ENCODE measurements around the gene WDFY4.
"Not testable (repeated sequence)": the region's sequence is repeated elsewhere in the genome, so short reads cannot be mapped to it uniquely, and the experiment has no call there.

The WDFY4 gene, protein sequence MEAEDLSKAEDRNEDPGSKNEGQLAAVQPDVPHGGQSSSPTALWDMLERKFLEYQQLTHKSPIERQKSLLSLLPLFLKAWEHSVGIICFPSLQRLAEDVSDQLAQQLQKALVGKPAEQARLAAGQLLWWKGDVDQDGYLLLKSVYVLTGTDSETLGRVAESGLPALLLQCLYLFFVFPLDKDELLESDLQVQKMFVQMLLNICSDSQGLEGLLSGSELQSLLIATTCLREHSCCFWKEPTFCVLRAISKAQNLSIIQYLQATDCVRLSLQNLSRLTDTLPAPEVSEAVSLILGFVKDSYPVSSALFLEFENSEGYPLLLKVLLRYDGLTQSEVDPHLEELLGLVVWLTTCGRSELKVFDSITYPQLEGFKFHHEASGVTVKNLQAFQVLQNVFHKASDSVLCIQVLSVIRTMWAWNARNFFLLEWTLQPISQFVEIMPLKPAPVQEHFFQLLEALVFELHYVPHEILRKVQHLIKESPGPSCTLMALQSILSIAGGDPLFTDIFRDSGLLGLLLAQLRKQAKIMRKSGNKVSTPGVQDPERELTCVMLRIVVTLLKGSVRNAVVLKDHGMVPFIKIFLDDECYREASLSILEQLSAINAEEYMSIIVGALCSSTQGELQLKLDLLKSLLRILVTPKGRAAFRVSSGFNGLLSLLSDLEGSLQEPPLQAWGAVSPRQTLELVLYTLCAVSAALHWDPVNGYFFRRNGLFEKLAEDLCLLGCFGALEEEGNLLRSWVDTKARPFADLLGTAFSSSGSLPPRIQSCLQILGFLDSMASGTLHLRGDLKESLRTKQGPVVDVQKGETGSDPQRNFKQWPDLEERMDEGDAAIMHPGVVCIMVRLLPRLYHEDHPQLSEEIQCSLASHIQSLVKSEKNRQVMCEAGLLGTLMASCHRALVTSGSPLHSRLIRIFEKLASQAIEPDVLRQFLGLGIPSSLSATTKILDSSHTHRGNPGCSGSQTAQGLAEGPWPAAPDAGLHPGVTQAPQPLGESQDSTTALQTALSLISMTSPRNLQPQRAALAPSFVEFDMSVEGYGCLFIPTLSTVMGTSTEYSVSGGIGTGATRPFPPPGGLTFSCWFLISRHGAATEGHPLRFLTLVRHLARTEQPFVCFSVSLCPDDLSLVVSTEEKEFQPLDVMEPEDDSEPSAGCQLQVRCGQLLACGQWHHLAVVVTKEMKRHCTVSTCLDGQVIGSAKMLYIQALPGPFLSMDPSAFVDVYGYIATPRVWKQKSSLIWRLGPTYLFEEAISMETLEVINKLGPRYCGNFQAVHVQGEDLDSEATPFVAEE (N-terminal part only)

DNA sequence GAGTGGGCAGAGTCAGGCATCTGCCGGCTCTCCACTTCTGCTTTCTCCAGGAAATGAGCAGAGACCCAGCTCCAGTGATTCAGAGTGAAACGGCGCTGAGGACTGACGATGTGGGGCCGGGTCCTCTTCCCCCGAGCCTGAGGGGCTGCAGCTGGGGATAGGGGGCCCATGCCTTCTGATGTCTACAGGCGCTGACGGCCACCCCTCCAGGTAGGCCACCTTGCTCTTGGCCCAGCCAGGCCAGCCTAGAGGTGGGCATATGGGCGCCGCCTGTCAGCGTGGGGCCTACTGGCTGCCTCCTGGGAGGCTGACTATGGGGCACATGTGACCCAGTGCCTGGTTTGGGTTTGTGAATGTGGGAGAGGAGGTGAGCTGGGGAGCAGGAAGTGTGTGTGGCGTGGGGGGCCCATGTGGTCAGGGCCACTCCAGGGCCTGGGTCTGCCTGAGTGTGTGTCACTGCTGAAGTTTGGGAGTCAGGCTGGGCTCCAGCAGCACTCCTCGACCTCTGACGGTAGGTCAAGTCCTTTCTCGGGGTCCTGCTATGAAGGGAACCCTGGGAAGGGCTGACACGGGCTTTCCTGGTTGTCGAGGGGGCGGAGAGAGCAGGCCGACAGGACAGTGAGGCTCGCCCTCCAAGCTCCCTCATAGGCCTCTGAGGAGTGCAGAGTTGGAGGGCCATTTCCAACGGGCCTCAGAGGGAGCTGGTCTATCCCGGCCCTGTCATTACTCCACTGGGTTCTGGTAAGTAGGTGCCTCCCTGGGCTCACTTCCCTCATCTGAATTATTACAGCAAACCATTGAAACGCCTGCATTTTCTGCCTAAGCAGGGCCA, at the start of gene WDFY4:
WDFY4 (plus strand) TSS at position 82 of the 832 bp plus-strand sequence. CDS start 24,860 bp downstream, outside the sequence.
- no peak for DNase-seq (ENCODE audit: low read depth)

DNA sequence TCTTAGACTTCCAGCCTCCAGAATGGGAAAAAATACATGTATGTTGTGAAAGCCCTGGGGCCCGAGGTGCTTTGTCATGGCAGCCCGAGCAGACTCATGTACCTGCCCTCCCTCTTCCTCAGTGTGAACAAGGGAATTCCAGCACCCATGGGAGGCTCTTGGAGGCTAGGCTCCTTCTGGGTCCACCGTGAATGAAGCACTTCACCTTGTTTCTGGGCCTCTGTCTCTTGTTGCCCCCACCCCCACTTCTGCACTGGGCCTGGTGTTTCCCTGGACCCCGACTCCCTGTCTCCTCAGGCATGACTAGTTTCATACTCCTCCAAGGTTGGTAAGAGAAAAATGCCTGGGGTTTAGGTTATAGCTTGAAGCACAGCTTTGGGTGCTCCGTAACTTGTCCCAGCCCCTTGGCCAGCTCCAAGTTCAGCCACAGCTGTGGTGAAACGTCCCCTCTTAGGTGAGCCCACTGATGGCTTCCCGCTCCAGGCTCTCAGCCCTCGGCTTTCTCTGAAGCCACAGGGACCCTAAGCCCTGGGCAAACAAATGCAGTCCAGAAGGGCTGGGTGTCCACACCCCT, 49.6 kb upstream of the WDFY4 start:
- DNase-seq (ENCODE audit: low read depth) = no peak

DNA sequence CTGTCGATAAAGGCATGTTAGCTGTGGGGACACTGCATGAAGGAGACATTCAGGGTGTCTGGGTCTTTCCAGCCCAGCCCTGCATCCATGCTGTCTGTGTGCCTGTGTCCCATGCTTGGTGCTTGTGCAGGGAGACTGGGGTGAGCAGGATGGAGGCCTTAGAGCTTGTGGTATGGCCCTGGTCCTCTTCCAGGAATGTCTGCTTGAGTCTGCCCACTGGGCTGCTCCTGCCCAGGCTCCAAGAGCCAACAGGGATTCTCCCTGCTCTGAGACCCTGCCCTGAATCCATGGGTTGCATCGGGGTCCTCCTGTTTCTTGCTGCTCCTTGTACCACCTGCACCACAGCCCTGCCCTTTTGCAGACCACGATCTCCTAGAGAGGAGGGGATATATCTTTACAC, 48.4 kb upstream of the WDFY4 start:
- no peak for DNase-seq (ENCODE audit: low read depth)

DNA sequence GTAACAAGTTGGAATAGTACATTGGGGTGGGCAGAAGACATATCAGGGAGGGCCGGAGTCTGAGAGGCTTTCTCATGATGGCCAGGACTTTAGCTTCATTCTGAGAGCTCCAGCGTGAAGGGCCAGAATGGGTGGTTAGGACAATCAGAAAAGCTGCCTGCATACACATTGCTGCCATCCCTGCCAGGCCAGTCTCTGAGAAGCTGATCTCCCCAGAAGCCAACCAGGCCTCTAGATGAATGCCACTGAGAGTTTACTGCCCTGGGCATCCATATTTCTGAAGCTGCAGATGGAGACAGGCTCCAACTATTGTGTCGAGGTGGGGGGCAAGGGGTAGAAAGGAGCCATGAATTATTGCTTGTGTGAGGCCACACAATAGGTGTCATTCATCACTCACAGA, 47.8 kb upstream of the WDFY4 start:
- no peak for DNase-seq (ENCODE audit: low read depth)

DNA sequence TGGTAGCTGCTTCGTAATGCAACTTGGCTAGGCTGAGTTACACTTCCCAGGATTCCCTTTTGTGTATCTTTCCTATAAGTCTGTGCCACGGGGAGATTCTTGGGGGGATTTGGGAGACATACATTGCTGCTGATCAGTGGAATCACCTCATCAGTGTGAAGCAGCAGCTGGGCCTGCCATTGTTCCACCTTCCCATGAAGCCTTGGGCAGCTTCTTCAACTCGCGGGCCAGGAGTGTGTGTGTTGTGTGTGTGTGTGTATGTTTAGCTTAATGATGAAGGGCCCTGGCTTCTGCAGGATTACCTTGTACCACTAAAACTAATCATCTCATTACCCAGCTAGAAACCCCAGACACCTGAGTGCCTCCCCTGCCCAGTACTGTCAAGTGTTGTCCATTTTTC, 46.5 kb upstream of the WDFY4 start:
- DNase-seq (ENCODE audit: low read depth) = no peak

DNA sequence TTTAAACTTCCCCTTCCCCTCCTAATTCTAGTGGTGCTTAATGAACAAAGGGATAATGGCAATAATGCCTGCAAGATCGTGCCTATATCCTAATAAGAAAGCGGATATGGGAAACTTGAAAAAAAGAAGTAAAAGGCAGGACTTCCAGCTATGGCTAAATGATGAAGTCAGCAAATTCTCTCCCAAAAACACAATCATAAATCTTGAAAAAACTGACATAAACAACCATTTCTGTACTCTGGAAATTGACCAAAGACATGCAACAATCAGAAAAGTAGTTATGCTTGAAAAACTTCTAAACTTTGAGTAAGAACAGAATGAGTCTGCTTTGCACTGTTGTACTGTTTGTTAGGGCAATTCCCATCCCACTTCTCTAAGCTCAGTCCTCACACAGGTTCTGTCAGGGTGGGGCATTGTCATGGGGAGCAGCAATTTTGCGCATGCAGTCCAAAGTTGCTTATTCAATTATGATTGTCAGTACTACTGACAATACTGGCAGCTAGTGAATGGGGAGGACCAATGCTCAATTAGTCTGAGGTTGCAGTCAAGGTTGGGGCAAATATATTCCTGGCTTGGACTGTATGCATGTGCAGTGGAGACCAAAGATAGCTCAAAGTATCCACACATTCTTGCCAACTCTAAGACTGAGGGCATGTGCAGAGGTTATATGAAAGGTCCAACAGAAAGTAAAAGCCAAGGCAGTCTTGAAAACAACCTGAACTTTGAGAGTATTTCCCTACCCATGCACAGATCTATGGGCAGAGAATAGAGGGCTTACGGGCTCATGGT, 45.7 kb upstream of the WDFY4 start:
- no peak for DNase-seq (ENCODE audit: low read depth)

DNA sequence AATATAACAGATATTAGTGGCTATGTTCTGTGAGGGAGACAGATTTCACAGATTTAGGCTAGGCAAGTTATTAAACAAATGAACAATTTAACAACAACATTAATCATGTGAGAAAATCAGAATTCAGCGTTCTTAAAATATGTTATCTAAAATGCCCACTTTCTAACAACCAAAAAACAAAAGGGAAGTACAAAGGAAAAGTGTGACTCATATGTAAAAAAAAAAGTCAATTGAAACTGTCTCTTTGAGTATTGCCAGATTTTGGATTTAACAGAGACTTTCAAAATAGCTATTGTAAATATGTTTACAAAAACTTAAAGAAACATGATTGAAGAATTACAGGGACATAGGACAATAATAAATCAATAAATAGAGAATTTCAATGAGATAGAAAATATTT, 45.0 kb upstream of the WDFY4 start:
- DNase-seq (ENCODE audit: low read depth) = no peak

DNA sequence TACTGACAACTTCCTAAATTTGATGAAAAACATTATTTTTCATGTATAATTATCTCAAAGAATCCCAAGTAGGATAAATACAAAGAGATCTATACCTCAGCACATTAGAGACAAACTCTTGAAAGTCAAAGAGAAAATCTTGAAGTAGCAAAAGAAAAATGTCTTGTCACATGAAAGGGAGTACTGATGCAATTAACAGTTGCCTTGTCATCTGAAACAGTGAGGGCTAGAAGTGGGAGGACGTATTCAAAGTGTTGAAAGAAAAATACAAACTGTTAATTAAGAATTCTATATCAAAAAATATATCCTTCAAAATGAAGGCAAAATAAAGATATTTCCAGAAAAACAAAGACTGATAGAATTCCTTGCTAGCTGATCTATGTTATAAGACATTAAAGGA, 44.3 kb upstream of the WDFY4 start:
- no peak for DNase-seq (ENCODE audit: low read depth)

DNA sequence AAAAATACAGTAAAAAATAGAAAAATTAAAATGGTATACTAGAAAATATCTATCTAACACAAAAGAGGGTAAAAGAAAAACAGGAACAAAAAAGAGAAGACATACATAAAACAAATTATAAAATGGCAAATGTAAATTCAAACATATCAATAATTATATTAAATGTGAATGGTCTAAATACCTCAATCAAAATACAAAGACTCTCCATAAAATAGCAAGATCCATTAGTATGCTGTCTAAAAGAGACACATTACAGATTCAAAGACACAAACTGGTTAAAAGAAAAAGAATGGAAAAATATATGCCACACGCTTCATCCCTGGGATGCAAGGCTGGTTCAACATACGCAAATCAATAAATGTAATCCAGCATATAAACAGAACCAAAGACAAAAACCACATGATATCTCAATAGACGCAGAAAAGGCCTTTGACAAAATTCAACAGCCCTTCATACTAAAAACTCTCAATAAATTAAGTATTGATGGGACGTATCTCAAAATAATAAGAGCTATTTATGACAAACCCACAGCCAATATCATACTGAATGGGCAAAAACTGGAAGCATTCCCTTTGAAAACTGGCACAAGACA, 43.5 kb upstream of the WDFY4 start:
- not testable (repeated sequence) for DNase-seq (ENCODE audit: low read depth)

DNA sequence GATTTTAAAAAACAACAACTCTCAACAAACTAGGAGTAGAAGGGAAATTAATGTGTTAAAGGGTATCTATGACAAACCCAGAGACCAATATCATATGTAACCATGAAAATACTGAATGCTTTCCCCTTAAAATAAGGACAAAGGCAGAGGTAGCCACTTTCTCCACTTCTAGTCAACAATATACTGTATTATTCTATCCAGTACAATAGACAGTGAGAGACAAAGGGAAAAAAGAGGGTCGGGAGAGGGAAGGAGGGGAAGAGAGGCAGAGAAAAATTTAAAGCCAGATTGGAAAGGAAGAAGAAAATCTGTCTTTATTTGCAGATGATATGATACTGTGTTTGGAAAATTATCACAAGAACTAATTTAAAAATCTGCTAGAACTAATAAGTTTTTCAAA, 39.1 kb upstream of the WDFY4 start:
- no peak for DNase-seq (ENCODE audit: low read depth)

DNA sequence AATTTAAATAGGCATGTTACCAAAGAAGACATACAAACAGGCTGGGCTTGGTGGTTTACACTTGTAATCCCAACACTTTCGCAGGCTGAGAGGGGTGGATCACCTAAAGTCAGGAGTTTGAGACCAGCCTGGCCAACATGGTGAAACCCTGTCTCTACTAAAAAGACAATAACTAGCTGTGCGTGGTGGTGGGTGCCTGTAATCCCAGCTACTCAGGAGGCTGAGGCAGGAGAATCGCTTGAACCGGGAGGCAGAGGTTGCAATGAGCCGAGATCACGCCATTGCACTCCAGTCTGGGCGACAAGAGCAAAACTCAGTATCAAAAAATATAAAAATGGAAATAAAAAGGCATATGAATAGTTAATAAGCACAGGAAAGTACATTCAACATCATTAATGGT, 37.6 kb upstream of the WDFY4 start:
- DNase-seq (ENCODE audit: low read depth) = not testable (repeated sequence)

DNA sequence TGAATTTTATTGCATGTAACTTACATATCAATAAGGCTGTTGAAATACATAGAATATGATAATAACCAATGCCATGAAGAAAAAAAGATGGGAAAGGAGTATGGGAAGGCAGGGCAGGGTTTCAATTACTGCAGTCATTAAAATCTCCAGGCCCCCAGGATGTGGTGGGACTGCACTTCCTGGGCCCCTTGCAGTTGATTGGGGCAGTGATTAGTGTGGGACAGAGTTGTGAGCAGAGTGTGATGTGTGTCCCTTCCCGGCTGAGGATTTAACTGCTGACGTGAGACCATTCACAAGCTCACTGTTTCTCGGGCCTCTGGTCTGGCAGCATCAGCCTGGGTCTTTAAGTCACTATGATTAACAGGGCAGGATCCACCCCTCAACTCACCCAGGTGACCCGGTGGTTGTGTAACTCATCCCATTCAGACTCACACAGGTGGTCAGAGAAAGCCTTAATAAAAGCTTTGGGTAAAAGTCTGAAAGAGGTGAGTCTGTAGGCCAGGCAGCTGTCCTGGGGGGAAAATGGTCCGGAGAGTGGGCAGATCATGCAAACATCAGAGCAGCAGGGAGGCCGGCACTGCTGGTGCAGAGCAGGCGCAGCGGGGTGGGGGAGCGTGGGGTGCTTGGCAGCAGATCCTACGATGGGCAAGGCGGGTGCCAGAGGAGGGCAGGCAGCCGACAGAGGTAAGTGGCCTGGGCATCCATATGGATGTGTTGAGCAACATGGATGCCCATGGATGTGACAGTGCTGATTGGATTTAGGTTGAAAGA, 36.3 kb upstream of the WDFY4 start:
- DNase-seq (ENCODE audit: low read depth) = no peak

DNA sequence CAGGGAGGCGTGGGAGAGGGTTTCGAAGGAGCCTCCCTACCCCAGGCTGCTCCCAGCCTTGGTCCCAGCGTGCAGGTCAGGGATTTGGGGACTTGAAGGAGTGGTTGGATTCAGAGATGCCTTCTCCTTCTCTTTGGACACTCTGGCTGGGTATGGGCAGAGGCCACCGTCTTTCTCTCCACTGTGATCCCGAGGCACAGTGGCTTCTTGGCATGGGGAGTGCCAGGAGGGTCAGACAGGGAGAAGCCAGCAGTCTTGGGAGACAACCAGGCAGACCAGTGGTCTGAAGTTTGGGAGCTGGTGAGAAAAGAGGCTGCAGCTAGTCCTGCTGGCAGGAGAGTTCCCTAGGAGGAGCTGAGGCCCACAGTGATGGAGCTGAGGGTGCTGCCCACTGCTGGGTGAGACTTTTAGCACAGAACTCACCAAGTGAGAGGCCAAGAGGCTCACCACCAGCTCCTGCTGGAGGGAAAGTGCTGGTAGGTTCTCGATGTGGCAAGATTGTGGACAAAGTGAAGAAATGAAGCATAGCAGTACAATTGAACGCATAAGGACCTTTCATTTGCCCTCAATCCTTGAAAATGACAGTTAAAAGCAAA, 35.2 kb upstream of the WDFY4 start:
- DNase-seq (ENCODE audit: low read depth) = no peak

DNA sequence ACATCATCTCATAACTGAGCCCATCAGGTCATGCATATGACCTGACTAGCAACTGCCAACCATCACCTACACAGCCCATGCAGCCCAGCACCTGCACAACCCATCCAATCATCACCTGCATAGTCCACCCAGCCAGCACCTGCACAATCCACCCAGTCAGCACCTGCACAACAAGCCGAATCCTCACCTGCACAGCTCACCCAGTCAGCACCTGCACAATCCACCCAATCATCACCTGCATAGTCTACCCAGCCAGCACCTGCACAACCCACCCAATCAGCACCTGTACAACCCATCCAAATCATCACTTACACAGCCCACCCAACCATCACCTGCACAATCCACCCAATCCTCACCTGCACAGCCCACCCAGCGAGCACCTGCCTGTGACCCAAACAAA, 33.4 kb upstream of the WDFY4 start:
- no peak for DNase-seq (ENCODE audit: low read depth)

DNA sequence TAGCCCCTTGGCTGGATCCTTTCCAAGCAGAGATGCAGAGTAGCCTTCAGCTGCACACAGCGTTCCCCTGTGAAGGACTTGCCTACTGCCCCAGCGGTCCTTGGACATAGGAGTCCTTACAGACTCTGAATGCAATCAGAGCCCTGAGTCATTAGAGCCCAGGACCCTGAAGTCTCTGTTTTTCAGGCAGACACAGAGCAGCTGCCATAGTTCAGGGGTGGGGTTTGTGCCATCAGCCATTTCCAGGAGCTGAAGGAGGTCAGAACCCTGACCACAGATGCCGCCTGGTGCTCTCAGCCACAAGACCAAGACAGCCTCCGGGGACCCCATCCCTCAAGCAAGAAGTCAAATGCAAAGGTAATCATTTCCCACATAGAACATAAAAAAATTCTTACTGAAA, 32.8 kb upstream of the WDFY4 start:
- no peak for DNase-seq (ENCODE audit: low read depth)

DNA sequence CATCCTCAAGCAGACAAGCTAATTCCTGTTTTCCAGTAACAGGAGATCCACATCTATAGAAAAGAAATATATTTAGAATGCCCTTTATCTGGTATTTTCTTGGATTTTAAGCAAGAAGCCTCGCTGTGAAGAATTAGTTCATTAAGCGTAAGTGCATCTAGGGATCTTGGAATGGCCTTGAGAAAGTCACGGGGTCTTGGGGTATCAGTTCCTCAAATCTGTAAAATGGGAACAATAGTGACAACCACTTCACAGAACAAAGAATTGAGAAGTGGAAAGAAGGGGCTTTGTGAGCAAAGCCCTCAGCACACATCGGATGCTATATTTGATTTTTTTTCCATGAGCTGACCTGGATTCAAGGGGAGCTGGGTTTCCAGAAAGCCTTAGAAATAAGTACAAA, 32.3 kb upstream of the WDFY4 start:
- no peak for DNase-seq (ENCODE audit: low read depth)

DNA sequence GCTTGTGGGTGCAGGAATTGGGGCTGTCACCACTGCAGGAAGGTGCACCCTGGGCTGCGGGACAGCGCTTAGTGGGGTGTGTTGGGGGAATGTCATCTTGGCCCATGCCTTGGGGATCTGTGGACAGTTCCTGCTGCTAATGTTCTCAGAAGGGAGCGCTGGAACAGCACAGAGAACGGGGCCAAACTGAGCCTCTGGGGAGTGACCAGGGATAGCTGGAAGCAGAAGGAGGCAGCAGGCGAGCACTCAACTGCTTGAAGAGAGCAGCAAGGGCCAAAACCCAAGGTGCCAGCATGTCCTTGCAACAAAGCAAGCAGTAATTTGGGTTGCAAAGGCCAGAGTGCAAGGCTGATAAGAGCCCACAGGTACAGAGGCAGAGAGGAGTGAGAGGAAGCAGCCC, 31.3 kb upstream of the WDFY4 start:
- no peak for DNase-seq (ENCODE audit: low read depth)

DNA sequence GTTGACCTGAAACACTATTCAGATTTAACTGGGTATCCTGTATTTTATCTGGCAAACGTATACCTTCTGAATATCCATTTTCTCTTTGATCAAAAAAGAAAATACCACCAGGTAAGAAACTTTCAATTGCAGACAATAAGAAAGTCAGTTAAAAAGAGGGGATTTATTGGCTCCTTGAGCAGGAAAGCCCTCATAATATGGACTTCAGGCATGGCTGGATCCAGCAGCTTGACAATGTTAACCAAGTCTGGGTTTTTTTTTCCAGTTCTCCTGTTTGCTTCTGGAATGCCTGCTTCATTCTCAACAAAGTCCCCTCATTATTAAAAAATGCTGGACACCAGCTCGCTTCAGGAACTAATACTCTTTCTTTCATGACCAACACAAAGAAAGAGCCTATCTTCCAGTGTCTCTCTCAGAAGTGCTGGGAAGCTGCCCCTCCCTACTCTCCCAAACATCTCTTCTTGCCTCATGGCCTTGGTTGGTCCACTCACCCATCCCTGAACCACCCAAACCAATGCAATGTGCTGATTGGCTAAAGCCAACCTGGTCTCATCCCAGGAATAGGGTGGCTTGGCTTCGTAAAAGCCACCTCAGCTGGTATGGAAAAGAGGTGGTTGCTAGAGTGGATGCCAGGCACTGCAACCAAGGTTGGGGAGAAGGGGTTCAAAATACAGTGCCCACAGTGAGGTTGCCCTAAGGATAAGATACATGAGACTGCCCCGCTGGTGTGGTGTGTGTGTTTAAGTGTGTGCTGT, 30.6 kb upstream of the WDFY4 start:
- DNase-seq (ENCODE audit: low read depth) = no peak
